Upper lobe of right lung (tissue), 1 donor: ENCODE results near the gene COPS8. TPM values are rescaled to one million over a fixed set of nuclear protein-coding genes. Genes with fewer than 3 reads are reported as not detected.

Source experiments
- ATAC-seq: fragments of 200-7000 bp; cut with Tn5 transposase; one replicate; pipeline ENCODE4 v1.9.1; 2020; ENCODE audit warnings: mild to moderate bottlenecking, moderate library complexity
- DNase-seq: peaks from one replicate; pipeline ENCODE4 v3.0.0-alpha.2; 2020
- H3K27ac ChIP-seq: fragments of 200-600 bp; one replicate; pipeline ENCODE4 v1.8.0; 2022
- H3K27me3 ChIP-seq: fragments of 200-600 bp; one replicate; pipeline ENCODE4 v1.8.0; 2022; ENCODE audit warnings: mild to moderate bottlenecking
- H3K36me3 ChIP-seq: fragments of 200-600 bp; one replicate; pipeline ENCODE4 v1.8.0; 2022
- H3K4me1 ChIP-seq: fragments of 200-600 bp; one replicate; pipeline ENCODE4 v1.8.0; 2022
- H3K4me3 ChIP-seq: fragments of 200-600 bp; one replicate; pipeline ENCODE4 v1.8.0; 2022; ENCODE audit warnings: mild to moderate bottlenecking
- H3K9me3 ChIP-seq: fragments of 200-600 bp; one replicate; pipeline ENCODE4 v1.8.0; 2022
- intact Hi-C: fragments of 100-400 bp; cut with DNase I; formaldehyde crosslinking; loops from one replicate; pipeline ENCODE4 v1.11.0; 2022
- total RNA-seq: library from RNA; stranded (reverse); fragmentation: NEBNext Ultra II Directional; extraction: Animal tissue kit (Norgen Biotek cat#: 25700); gene quantifications from one replicate; pipeline ENCODE4 v1.2.1, GENCODE V29; 2021
- TF ChIP-seq, protein P1 (sequence below): fragments of 200-600 bp; IDR thresholded peaks from one replicate; pipeline ENCODE4 v1.8.0; 2022; ENCODE audit warnings: antibody characterized with exemption
- donor health status: DM: no; HTN: yes; CAD: no; lungs with severe emphysema.

Gene COPS8
- total RNA-seq, 1 donor from 2014 or later, result 40.9 TPM

DNA sequence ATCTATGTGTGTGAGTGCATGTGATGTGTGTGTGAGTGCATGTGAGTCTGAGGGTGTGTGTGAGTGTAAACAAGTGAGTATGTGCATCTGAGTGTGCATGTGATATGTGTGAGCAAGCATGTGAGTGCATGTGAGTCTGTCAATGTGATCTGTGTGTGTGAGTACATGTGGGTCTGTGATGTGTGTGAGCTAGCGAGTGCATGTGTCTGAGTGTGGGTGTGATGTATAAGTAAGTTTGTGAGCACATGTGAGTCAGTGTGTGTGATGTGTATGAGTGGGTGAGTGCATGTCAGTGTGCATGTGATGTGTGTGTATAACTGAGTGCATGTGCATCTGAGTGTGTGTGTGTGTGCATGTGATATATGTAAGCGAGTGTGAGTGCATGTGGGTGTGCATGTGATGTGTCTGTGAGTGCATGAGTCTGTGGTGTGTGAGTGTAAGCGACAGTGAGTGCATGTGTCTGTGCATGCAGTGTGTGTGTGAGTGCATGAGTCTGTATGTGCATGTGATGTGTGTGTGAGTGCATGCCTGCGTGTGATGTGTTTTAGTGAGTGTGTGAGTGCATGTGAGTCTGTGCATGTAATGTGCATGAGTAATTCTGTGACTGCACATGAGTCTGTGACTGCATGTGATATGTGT is 44.1 kb downstream of the COPS8 start:
- no peak for DNase-seq
- H3K27ac ChIP-seq, result no peak overlapping the region
- TF ChIP-seq, protein P1, sequence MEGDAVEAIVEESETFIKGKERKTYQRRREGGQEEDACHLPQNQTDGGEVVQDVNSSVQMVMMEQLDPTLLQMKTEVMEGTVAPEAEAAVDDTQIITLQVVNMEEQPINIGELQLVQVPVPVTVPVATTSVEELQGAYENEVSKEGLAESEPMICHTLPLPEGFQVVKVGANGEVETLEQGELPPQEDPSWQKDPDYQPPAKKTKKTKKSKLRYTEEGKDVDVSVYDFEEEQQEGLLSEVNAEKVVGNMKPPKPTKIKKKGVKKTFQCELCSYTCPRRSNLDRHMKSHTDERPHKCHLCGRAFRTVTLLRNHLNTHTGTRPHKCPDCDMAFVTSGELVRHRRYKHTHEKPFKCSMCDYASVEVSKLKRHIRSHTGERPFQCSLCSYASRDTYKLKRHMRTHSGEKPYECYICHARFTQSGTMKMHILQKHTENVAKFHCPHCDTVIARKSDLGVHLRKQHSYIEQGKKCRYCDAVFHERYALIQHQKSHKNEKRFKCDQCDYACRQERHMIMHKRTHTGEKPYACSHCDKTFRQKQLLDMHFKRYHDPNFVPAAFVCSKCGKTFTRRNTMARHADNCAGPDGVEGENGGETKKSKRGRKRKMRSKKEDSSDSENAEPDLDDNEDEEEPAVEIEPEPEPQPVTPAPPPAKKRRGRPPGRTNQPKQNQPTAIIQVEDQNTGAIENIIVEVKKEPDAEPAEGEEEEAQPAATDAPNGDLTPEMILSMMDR, result no peak
- peaks cover 11% of the 10 kb centered on the region for H3K4me1 ChIP-seq
- H3K4me3 ChIP-seq, result no peak overlapping the region
- ATAC-seq, result no peak
- no peaks in the 10 kb centered on the region for H3K36me3 ChIP-seq
- no peaks in the 10 kb centered on the region for H3K27me3 ChIP-seq
- no peaks in the 10 kb centered on the region for H3K9me3 ChIP-seq
- intact Hi-C loops, result no loop called here

- DNase-seq, result no peak
- Histone ChIP-seq H3K36me3 (no peaks in the 10 kb centered on the region), H3K27me3 (no peaks in the 10 kb centered on the region), H3K4me1 (peaks cover 11% of the 10 kb centered on the region), H3K4me3 (no peak overlapping the region), H3K27ac (no peak overlapping the region), H3K9me3 (no peaks in the 10 kb centered on the region)
- ATAC-seq, result no peak
- TF ChIP-seq, protein P1, result no peak
- intact Hi-C loops, result no loop called here
Observed at GRCh38 chr2:237130562-237131421, 45.1 kb downstream of the COPS8 start.

DNA sequence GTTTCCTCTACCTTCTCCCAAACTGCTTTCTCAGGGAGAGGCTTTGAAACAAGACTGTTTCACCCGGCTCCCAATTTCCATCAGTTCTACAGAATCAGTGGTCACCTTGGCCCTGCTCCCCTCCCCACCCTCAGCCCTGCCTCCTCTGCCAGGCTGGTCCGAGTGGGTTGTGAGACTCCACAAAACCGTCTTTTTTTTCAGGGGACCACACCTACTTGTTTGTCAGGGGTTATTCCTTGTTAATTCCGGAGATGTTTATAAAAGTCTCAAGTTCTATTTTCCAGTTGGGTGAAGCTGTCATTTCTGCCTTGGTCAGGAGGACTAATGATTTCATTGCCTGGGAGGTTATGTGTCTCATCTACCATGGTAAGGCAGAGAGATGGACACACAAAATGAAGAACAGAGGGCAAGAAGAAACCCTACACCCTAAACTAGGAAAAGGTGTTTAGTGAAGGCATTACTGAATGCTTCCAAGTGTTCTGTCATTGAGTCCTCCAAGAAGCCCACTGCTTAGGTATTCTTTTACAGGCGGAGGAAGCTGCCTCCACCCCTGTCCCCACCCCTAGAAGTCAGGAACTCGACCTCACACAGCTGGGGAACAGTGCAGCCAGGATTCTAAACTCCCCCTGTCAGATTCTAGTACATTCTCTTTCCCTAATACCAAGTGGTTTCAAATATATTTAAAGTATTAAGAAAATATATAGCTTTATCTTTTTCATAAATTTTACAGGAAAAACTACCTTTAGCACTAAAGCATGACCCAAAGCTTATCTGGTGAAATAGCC is 46.3 kb downstream of the COPS8 start:
- DNase-seq (no peak), ATAC-seq (no peak)
- Histone ChIP-seq H3K4me1 (peaks cover 11% of the 10 kb centered on the region), H3K9me3 (no peaks in the 10 kb centered on the region), H3K27ac (no peak overlapping the region), H3K36me3 (no peaks in the 10 kb centered on the region), H3K27me3 (no peaks in the 10 kb centered on the region), H3K4me3 (no peak overlapping the region)
- intact Hi-C loops, result no loop called here
- TF ChIP-seq, protein P1, result no peak

- H3K36me3 ChIP-seq, result no peaks in the 10 kb centered on the region
- DNase-seq (no peak), ATAC-seq (peak; percentile 21)
- peaks cover 9% of the 10 kb centered on the region for H3K4me1 ChIP-seq
- TF ChIP-seq, protein P1, result peak; percentile 44
- intact Hi-C loops, result no loop called here
- no peak overlapping the region for H3K4me3 ChIP-seq
- no peaks in the 10 kb centered on the region for H3K9me3 ChIP-seq
- H3K27ac ChIP-seq, result no peak overlapping the region
- H3K27me3 ChIP-seq, result no peaks in the 10 kb centered on the region
Observed at GRCh38 chr2:237132799-237133198, 47.1 kb downstream of the COPS8 start.

DNA sequence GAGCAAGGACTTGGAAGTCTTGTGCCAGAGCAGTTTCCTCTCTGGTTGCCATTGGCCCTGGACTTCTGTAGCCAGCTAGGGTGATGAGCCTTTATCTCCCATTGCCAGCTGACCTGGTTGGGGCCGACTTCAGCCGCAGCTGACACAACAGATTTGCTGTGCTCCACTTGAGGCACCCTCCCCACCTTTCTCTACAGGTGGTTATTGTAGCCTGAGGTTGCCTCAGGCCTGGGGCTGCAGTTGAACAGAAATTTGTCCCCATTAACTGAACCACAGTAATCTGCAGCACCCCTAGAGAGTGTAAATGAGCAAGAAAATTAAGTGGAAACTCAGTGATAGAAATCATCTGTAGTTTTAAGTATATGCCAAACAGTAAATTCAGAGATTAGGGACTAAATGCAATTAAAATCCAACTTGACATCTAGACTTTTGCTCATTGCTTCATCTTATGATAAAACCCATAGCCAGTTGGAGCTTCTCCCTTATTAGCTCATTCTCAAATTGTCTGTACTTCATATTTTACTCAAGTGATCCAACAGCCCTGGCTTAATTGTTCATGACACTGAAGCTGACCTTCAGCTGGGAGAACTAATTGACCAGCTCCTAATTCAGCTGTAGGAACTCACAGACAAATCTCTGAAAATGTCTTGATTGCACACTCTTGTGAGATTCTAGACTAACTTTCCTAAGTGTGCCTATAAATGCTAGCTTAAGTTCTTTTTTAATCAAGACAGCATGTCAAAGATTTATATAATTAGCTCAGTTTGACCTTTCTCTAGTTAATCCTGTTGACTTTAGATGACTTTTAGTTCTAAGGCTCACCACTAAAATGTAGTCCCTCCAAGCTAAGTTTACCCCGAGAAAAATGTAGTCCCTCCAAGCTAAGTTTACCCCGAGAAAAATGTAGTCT is 48.9 kb downstream of the COPS8 start:
- H3K27ac ChIP-seq, result no peak overlapping the region
- TF ChIP-seq, protein P1, result no peak

More for the DNA sequence above, 48.9 kb downstream of the COPS8 start:
- no peak overlapping the region for H3K4me3 ChIP-seq
- H3K27me3 ChIP-seq, result no peaks in the 10 kb centered on the region
- intact Hi-C loops, result no loop called here
- no peaks in the 10 kb centered on the region for H3K36me3 ChIP-seq
- no peaks in the 10 kb centered on the region for H3K9me3 ChIP-seq
- ATAC-seq, result no peak
- no peak for DNase-seq
- H3K4me1 ChIP-seq, result no peaks in the 10 kb centered on the region
